SIG-M5 treated with dmso at 0.1 percent for 504 hours (cell line): ENCODE data around the gene MEFV.
"Not testable (repeated sequence)": the region's sequence is repeated elsewhere in the genome, so short reads cannot be mapped to it uniquely, and the experiment has no call there.

Experiments used
- DNase-seq: peaks from one replicate; lab custom pipeline; 2025; ENCODE audit not compliant: unreplicated experiment; lab: John Stamatoyannopoulos, UW

Gene MEFV

DNA sequence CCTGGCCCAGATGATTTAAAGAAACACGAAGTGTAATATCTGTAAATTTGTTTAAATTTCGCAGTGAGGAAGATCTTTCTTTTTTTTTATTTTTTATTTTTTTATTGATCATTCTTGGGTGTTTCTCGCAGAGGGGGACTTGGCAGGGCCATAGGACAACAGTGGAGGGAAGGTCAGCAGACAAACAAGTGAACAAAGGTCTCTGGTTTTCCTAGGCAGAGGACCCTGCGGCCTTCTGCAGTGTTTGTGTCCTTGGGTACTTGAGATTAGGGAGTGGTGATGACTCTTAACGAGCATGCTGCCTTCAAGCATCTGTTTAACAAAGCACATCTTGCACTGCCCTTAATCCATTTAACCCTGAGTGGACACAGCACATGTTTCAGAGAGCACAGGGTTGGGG, 14.3 kb upstream of the MEFV start:
- DNase-seq = not testable (repeated sequence)

DNA sequence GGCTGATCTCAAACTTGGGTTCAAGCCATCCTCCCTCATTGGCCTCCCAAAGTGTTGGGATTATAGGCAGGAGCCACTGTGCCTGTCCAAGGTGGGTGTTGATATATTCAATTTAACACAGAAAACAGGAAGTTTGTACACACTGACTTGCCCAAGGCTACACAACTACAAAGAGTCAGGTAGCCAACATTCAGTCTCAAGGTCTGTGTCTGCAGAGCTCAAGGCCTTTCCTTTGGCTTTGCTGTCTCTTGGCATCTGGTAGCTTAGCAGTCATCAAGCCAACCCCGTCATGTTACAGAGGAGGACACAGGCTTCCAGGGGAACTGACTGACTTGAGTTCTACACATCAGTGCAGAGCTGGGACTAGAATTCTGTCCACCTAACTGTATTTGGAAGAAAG, 11.9 kb upstream of the MEFV start:
- DNase-seq = no peak

DNA sequence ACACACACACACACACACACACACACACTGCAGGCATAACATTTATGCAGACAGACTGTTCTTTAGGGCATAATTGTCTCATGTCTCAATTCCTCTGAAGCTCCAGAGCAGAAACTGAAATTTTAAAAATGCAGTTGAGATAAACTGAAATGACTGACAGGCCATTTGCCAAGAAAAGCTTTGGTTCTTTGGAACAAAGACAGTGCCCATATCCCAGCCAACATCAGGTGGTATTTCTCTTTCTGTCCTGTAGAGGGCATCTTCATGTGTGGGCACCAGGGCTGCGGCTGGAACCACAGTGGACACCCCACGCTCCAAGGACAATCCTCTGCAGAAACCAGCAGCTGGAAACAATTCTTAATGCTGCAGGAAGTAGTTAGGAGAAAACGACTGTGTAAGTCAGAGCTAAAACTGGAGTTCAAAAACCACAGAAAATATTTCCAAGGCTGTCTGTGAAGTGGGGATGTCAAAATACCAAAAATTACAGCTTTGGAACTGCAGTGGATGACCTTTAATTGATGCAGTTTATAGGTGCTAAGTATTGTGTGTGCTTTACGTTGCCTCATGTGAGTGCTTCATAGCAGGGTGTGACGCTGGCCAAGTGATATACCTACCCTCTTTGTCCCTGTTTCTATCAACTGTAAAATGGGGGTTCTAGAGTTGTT, 10.6 kb upstream of the MEFV start:
- DNase-seq = peak; percentile 6

DNA sequence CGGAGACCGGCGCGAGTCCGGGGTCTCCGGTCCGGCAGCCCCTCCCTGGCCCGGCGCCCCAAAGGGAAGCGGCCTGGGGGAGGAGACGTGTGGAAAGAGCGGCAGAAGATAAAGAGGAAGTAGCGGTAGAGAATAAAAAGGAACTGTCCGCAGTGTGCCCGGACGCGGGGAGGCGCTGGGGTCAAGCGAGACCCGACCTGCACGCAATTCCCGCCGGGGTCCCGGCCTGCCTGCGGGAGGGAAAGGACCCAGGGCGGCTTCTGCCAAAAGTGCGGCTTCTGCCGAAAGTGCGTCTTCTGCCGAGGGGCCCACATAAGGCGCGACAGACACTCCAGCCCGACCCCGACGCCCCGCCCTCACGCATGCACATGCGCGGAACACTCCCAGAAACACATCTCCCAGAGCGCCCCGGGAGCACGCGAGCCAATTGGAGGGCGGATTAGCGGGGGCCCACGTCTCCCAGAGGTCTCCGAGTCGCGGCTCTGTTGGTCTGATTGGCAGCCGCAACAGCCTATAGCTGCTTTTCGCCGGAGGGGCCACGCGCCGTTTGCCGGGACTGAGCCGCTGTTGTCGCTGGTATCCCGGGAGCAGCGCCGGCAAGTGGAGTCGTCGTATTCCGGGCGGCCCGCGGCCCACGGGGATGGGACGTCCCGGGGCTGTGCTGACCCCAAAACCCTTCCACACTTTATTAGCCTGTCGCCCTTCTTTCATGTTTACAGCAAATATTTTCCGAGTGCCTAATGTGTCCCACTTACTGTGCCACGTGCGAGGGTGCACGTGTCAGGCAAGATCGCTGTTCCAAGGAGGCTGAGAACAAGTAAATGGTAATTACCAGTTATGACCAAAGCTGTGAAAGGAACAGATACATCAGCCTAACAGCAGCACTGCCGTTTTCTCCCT, 8.0 kb upstream of the MEFV start:
- peak; percentile 97 for DNase-seq

DNA sequence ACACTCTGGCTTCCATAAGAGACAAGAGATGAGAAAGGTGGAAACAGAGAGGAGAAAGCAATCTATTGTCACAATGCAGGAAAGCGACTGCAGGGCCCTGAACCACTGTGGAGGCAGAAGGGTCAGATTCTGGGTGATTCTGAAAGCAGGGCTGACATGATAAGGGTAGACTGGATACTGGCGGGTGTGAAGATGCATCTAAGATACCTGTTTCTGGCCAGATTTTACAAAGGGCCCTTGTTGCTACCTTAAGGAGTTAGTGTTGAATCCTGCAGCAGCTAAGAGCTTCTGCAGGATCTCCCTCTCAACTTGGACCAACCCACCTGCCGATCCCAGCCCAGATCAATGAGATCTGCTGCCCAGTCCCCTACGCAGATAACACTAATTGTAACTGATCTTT, 6.1 kb upstream of the MEFV start:
- no peak for DNase-seq

DNA sequence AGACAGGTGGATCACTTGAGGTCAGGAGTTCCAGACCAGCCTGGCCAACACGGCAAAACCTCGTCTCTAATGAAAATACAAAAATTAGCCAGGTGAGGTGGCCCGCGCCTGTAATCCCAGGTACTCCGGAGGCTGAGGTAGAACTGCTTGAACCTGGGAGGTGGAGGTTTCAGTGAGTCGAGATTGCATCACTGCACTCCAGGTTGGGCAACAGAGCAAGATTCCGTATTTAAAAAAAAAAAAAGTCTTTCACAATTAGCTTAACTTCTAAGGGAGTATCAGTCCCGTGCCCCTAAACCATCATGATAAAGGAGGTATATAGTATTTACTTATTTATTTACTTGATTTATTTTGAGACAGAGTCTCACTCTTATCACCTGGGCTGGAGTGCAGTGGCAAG, 3.4 kb upstream of the MEFV start:
- no peak for DNase-seq

DNA sequence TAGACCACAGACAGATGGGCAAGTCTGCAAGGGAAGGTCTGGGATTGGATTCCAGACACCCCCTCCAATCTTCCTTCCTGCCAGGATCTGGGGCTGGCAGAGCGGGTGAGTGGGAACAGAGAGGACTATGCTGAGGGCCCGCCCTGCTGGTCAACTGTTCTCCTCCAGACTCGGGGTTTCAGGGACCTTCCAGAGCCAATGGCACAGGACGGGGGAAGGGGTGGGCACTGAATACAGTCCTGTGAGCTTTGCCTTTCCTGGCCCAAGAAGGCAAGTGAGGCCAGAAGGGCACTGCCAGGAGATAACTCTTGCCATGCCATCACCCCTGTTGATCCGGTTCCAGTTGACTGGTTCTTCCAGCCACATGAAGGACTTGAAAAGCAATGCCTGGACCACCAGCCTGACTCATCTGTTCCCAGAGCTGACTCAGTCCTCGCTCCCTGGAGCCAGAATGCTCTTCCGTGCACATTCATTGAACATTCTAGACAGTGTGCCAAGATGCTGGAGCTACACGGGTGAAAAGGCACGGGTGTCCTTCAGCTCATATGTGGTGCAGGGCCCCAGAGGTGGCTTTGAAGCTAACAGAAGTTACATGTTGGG, 533 bp upstream of the MEFV start:
- no peak for DNase-seq

DNA sequence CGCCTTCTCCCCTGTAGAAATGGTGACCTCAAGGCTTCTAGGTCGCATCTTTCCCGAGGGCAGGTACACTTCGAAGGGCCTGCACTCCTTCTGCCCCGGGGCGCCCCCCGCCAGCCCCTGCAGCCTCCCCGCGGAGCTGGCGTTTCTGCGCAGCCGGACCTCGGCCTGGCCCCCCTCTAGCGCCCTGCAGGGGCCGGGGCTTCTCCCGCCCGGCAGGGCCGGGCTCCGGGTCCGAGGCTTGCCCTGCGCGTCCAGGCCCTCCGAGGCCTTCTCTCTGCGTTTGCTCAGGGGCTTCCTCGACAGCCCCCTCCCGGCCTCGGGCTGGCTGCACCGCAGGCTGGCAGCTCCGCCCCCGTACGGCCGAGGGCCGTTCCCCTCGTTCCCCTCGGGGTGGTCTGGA, 2.1 kb downstream of the MEFV start:
- DNase-seq = no peak

DNA sequence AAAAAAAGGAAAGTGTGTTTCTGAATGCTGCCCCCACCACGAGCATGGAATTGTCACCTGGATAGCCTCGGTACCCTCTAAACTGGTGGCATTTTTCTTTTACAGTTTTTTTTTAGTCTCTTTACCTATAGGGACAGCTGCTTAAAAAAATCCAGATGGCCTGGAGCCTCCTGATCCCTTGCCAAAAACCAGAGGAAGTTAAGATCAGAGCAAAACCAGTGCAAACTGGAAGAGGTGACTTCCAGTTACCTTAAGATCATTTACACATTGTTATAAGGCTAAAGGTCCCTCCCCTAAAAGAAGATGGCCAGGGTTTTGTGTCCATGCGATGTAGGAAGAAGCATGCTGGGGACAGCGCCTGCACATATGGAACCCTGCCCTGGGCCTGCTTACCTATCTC, 3.5 kb downstream of the MEFV start:
- no peak for DNase-seq

DNA sequence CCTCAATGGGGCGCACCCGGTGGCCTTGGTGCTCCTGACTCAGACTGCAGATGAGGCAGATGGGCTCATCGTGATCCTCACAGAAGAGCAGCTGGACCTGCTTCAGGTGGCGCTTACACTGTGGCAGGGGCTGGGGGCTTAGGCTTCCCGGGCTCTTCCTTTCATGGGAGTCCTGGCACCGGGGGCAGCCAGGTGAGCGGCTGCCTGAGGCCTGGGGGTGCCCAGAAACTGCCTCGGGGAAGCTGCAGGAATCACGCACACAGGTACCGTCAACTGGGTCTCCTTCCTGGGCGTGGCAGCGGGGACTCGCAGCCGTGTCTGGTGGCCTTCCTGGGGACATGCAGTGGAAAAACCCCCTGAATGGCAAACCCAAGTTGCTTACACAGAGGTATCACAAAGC, 7.0 kb downstream of the MEFV start:
- DNase-seq = no peak

DNA sequence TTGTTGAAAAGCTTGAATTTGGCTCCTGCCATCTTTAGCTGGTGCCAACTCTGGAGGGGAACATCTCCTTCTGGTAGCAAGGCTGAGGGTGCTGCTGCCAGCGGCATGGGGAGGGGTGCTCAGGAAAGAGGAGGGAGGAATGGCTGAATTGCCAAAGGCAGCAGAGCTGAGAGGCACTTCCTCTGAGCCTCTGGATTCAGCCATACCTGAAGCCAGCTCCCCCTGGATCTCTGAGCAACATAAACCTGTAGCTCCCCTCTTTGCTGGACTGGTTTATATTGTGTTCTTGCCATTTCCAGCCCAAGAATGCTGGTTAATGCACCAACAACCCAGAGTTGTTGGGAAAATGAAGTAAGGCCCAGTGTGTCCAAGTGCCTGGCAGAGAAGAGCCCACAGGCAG, 7.4 kb downstream of the MEFV start:
- DNase-seq = no peak

DNA sequence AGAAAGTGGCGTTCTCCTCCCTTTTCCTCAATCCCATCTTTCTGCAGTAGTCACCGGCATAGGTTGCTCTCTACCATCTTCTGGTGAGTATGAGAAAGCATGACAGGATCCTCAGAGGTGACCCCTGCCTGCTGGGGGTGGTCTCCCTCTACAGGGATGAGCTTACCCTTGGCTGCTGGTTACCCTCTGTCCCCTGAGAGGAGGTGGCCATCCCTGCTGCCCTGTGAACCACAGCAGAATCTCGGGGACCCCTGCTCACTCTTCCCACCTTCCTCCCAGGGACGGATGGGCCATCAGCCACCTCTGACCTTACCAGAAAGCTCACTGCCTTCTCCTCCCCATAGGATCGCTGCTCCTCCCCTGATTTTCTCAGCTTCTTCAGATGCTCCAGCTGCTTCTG, 7.8 kb downstream of the MEFV start:
- no peak for DNase-seq

DNA sequence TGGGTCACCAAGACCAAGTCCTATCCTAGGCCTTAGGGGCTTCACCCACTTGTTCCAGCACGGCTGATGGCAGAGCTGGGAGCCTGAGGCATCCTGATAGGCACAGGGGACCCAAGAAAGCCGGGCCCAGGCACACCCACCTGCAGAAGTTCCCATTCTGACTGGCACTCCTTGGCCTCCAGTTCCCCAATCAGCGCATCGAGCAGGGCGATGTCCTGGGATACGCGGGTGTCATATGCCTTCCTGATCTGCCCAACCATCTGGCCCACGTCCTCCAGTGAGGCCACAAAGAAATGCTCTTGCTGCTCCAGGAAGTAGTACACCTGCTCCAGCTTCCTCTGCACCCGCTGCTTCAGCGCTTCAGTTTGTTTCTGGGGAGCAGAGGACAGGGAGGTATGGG, 9.6 kb downstream of the MEFV start:
- DNase-seq = no peak

DNA sequence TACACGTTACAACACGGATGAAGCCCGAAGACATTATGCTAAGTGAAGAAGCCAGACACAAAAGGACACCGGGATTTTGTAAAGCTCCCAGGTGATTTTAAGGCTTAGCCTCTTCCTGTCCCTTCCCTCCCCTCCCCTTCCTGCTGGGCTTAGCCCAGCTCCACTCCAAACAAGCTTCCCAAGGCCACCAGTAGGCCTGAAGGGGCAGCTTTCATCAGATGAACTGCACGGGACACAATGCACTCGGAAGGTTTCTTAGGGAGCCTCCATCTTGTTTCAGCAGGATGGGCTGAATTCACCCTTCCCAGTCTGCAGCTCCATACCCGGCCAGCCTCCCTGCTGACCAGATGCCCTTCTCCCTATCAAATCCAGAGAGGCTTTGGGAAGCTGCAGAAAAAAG, 10.4 kb downstream of the MEFV start:
- DNase-seq = no peak

DNA sequence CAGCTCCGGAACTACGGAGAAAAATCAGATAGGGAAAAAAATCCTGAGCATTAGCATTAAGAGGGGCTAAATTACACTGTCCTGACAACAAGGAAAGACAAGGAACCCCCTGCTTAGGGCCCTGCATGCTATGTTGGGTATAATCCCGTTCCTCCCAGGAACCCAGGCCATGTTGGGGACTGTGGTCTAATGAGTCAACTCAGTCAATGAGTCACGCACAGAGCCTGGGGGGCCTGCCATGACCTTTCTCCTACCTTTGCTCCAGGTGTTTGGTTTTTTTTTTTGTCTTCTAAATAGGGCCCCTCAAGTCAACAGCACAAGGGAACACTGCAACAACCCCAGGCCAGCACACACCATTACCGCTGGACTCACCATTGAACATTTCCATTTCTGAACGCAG, 12.6 kb downstream of the MEFV start:
- no peak for DNase-seq

DNA sequence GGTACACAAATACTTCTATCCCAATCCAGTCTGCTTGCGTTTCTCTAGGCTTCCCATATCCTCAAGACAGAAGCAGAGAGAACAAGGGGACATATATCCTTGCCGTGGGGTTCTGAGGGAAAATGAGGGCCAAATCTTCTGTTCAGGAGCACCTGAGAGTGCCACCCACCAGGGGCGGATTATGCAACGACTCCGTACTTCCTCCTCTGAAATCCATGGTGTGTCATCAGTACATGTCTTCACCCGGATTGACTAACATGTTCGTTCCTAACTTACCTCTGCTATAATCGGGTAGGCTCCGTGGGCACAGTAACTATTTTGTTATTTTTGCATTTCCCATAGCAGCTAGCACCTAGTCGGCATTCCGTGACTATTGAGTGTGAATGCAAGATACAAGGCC, 13.7 kb downstream of the MEFV start:
- DNase-seq = peak; percentile 87

DNA sequence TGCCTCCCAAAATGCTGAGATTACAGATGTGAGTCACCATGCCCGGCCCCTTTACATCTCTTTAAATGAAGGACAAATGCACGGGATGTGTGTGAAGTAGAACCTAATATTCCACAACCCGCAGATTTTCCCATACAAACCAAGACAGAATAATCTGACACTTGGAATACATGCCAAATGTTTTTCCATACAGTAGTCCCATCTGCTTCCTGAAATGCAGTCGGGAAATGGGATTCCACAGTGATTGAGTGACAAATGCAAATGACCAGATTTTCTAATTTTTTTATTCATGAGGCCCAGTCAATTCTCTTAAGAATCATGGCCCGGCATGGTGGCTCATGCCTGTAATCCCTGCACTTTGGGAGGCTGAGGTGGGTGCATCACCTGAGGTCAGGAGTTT, 14.7 kb downstream of the MEFV start:
- no peak for DNase-seq

DNA sequence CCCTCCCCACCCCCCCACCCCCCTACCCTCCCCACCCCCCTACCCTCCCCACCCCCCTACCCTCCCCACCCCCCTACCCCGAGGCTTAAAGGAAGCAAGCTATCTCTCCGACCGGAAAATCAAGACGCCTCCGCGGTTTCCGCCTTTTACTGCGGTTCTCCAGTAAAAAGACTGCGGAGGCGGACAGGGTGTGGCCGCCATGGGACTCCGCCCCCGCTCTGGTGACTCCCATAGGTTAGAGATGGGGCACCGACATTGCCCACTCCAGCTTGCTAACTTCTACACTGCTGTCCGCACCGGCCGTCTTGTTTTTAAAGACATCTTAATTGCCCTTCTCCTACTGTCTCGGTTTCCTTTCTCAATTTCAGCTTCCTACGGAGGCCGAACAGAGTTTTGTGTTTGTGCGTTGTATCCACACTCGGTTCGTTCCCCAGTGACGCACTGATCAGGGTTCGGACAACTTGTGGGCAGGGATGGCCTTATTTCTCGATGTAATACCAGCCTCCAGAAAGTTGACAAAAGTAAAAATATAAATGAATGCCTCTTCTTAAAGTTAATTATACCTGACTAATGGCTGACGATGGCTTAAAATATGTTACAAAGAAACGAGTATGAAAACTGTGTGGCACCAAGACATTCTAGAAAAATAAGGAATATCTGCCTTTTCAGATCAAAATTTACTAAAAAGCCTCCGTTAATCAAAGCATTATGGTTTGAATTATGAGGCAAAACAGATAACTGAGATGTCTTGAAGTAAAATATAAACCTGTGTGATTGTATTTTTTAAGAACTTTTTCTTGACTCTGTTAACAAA, 20.4 kb downstream of the MEFV start:
- DNase-seq = no peak

DNA sequence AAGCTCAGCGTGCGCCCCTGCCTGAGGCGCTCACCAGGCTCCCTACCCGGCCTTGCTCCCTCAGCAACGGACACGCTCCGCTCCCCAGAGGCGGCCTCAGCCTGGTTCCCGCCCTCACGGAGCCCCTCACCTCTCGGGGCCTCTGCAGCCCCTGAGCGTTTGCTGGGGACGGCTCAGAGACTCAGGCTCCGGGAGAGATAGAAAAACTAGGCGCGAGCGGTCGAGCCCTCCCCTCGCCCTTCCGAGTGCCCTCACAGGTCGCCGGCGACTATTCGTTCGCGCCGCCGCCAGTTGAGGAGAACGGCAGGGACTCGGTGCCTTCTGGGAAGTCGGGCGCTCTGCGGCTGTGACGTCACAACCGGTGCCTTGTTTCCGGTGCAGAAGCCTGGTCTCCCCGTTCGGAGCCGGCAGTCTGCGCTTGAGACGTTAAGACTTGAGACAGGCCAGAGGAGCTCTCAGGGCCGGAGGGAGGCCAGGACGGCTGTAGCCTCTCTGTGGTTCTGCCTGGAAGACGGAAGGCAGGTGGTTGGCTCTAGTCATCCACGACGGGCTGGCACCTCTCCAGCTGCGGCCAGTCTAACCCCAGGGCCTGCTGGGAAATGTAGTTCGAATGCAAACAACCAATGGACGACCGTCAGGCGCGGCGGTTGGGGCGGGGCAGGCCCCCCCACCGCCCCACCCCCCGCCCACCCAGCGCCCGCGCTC, 21.4 kb downstream of the MEFV start, which contains the start of gene ZNF200:
Gene ZNF200 (minus strand): TSS at position 302 of the 705 bp plus-strand sequence. CDS start 1,403 bp downstream, outside the sequence.
- DNase-seq = peak; percentile 88

DNA sequence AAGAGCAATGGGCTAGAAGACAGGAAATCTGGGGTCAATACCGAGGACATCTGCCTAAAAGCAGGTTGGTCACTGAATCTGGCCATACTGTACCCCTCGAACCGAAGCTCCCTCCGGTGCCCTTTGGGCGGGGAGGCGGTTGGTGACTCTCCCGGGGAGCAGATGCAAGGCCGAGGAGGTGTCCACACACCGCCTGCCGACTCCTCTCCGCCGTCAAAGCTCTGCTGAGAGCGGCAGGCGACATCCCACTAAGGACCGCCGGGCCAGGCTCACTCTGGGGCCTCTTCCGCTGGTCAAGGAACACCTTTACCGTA, 21.9 kb downstream of the MEFV start:
- DNase-seq = no peak
